Smooth muscle cell (in vitro differentiated cells): Measurements from ENCODE around the gene PREP. TPM values are rescaled to one million over a fixed set of nuclear protein-coding genes. Genes with fewer than 3 reads are reported as not detected.

ENCODE experiments used
- DNase-seq: peaks from one replicate; lab custom pipeline; 2025; ENCODE audit not compliant: unreplicated experiment; lab: John Stamatoyannopoulos, UW
- H2AFZ ChIP-seq: fragments of 200-600 bp; sonication (generic); 2 replicates; pipeline ENCODE4 v1.6.0; 2016; ENCODE audit warnings: antibody characterized with exemption, low read depth, mild to moderate bottlenecking
- H3F3A ChIP-seq: fragments of 200-600 bp; sonication (generic); 2 replicates; pipeline ENCODE4 v1.6.0; 2017; ENCODE audit warnings: antibody characterized with exemption, low read depth
- H3K27ac ChIP-seq: fragments of 200-600 bp; sonication (generic); 2 replicates; pipeline ENCODE4 v1.5.1; 2016; ENCODE audit warnings: low read depth, mild to moderate bottlenecking
- H3K27me3 ChIP-seq: fragments of 200-600 bp; sonication (generic); 2 replicates; pipeline ENCODE4 v1.6.1; 2016; ENCODE audit warnings: low read depth, mild to moderate bottlenecking
- H3K36me3 ChIP-seq: fragments of 200-600 bp; sonication (generic); 2 replicates; pipeline ENCODE4 v1.5.1; 2016; ENCODE audit warnings: low read depth
- H3K4me1 ChIP-seq: fragments of 200-600 bp; sonication (generic); 2 replicates; pipeline ENCODE4 v1.5.1; 2016; ENCODE audit warnings: low read depth
- H3K4me2 ChIP-seq: fragments of 200-600 bp; sonication (generic); 2 replicates; pipeline ENCODE4 v1.6.0; 2016; ENCODE audit warnings: mild to moderate bottlenecking
- H3K4me3 ChIP-seq: fragments of 200-600 bp; sonication (generic); 2 replicates; pipeline ENCODE4 v1.5.1; 2016; ENCODE audit warnings: mild to moderate bottlenecking
- H3K79me2 ChIP-seq: fragments of 200-600 bp; sonication (generic); 2 replicates; pipeline ENCODE4 v1.6.0; 2016; ENCODE audit warnings: low read depth, mild to moderate bottlenecking
- H3K9ac ChIP-seq: fragments of 200-600 bp; sonication (generic); 2 replicates; pipeline ENCODE4 v1.6.0; 2016; ENCODE audit warnings: low read depth
- H3K9me3 ChIP-seq: fragments of 200-600 bp; sonication (generic); replicated peaks from 2 replicates; pipeline ENCODE4 v1.5.1; 2016; ENCODE audit warnings: low read depth
- H4K20me1 ChIP-seq: fragments of 200-600 bp; sonication (generic); 2 replicates; pipeline ENCODE4 v1.6.0; 2016; ENCODE audit warnings: low read depth
- WGBS: methylation state at CpG from one replicate; pipeline ENCODE4 v1.1.7; 2016; ENCODE audit warnings: low lambda C conversion rate; 5-methylcytosine and 5-hydroxymethylcytosine counted together
- polyA plus RNA-seq: library from polyadenylated mRNA; unstranded; fragments of >200 nt; fragmentation: Nextera tagmentation; extraction: Ambion mirVana; gene quantifications from 2 replicates; pipeline ENCODE4 v1.2.1, GENCODE V29; 2016
- total RNA-seq: library from RNA; depleted of rRNA; stranded (reverse); fragments of >200 nt; gene quantifications from 2 replicates; pipeline ENCODE4 v1.2.3, GENCODE V29; 2014
- TF ChIP-seq, protein P1 (sequence below): fragments of 200-600 bp; sonication (generic); IDR thresholded peaks from 2 replicates; pipeline ENCODE4 v1.5.1; 2017; ENCODE audit warnings: borderline replicate concordance, mild to moderate bottlenecking, antibody characterized with exemption; ENCODE audit not compliant: insufficient read depth, poor library complexity, severe bottlenecking

The PREP gene
- total and polyA plus RNA-seq, 2 experiments from 2014 or later: 23.4 to 33.2 TPM

DNA sequence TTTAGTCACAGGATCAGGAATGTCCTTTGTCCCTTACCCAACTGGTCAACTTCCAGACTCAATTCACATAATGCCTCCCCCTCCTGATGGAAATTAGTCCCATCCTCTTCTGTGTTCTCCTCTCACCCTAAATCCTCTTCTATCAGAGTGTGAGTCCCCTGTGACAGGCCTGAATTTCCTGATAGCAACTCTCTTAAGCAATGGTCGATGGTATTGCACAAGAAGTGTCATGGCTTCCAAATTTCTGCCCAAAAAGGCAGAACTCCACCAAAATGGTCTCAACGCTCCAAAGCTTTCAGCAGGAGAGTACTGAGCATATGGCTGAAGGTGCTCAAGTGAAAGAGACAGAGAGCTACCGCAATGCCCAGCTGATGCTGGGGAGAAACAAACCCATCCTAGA lies 2.4 kb downstream of the PREP start:
- Histone ChIP-seq H3K27me3 (no peaks in the 10 kb centered on the region), H4K20me1 (peaks cover 51% of the 10 kb centered on the region), H3K4me2 (peak overlapping the region; percentile 99), H3K79me2 (peaks cover 44% of the 10 kb centered on the region), H3K27ac (no peak overlapping the region), H2AFZ (no peak overlapping the region), H3K4me3 (no peak overlapping the region), H3K9me3 (no peaks in the 10 kb centered on the region), H3K36me3 (no peaks in the 10 kb centered on the region), H3F3A (no peaks in the 10 kb centered on the region), H3K4me1 (peaks cover 21% of the 10 kb centered on the region), H3K9ac (no peak overlapping the region)
- DNase-seq: no peak
- TF ChIP-seq, protein P1, sequence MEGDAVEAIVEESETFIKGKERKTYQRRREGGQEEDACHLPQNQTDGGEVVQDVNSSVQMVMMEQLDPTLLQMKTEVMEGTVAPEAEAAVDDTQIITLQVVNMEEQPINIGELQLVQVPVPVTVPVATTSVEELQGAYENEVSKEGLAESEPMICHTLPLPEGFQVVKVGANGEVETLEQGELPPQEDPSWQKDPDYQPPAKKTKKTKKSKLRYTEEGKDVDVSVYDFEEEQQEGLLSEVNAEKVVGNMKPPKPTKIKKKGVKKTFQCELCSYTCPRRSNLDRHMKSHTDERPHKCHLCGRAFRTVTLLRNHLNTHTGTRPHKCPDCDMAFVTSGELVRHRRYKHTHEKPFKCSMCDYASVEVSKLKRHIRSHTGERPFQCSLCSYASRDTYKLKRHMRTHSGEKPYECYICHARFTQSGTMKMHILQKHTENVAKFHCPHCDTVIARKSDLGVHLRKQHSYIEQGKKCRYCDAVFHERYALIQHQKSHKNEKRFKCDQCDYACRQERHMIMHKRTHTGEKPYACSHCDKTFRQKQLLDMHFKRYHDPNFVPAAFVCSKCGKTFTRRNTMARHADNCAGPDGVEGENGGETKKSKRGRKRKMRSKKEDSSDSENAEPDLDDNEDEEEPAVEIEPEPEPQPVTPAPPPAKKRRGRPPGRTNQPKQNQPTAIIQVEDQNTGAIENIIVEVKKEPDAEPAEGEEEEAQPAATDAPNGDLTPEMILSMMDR: no peak
- 90% methylated on average over 3 of the region's 3 CpGs for WGBS

DNA sequence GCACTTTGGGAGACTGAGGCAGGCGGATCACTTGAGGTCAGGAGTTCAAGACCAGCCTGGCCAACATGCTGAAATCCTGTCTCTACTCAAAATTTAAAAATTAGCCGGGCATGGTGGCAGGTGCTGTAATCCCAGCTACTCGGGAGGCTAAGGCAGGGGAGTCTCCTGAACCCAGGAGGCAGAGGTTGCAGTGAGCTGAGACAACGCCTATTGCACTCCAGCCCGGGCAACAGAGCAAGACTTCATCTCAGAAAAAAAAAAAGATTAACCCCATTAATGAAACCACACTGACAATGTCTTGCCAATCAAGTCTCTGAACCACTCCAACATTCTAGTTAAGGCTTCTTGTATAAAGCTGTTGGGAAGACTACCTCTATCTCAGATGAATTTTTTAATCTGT lies 4.0 kb downstream of the PREP start:
- Histone ChIP-seq H3K4me1 (peaks cover 21% of the 10 kb centered on the region), H4K20me1 (peaks cover 51% of the 10 kb centered on the region), H3K36me3 (no peaks in the 10 kb centered on the region), H3K9me3 (no peaks in the 10 kb centered on the region), H3K79me2 (peaks cover 44% of the 10 kb centered on the region), H3K4me3 (no peak overlapping the region), H3F3A (no peaks in the 10 kb centered on the region), H3K9ac (no peak overlapping the region), H2AFZ (no peak overlapping the region), H3K27ac (no peak overlapping the region), H3K27me3 (no peaks in the 10 kb centered on the region), H3K4me2 (no peak overlapping the region)
- DNase-seq: no peak
- 96% methylated on average over 5 of the region's 5 CpGs for WGBS
- TF ChIP-seq, protein P1: no peak

DNA sequence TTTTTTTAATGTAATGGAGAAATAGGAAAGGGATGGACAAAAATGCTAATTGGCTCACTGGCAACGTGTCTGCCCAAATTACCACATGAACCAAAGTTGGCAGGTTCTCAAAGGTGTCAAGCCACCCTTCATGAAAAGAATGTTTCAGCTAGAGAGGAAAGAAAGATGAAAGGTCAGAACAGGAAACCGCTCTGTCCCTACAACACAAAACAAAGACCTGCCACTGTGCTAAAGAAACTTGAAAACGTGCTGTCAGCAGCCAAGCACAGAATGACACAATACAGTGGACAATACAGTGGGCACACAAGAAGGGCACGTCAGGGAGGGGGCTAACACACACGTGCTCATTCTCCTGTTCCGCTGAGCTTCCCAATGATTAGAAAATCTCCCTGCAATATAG lies 4.9 kb downstream of the PREP start:
- Histone ChIP-seq H3F3A (no peaks in the 10 kb centered on the region), H4K20me1 (peaks cover 51% of the 10 kb centered on the region), H3K4me1 (peaks cover 17% of the 10 kb centered on the region), H3K79me2 (peaks cover 44% of the 10 kb centered on the region), H3K27me3 (no peaks in the 10 kb centered on the region), H3K27ac (no peak overlapping the region), H3K4me2 (no peak overlapping the region), H3K9me3 (no peaks in the 10 kb centered on the region), H2AFZ (no peak overlapping the region), H3K36me3 (no peaks in the 10 kb centered on the region), H3K4me3 (no peak overlapping the region), H3K9ac (no peak overlapping the region)
- WGBS: 69% methylated on average over 6 of the region's 6 CpGs
- DNase-seq: no peak
- TF ChIP-seq, protein P1: no peak

DNA sequence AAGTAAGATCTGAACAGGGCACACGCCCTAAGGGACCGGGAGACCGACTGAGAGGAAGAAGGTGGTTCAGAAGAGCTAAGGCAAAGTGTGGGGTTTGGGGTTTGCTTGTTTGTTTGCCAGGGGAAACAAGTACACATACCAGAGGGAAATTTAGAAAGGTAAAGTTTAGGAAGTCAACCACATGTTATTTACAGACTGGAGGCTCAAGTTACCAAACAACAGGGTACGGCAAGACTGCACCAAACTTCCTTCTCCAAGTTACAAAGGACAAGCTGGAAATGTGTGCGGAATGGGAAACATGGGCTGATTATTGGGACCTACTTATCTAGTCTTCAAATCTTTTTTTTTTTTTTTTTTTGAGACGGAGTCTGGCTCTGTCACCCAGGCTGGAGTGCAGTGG lies 11.2 kb downstream of the PREP start:
- Histone ChIP-seq H3K27ac (no peak overlapping the region), H3F3A (no peaks in the 10 kb centered on the region), H4K20me1 (peaks cover 25% of the 10 kb centered on the region), H3K9ac (no peak overlapping the region), H3K79me2 (peaks cover 11% of the 10 kb centered on the region), H3K4me2 (no peak overlapping the region), H3K4me1 (peaks cover 4% of the 10 kb centered on the region), H3K4me3 (no peak overlapping the region), H3K27me3 (no peaks in the 10 kb centered on the region), H2AFZ (no peak overlapping the region), H3K9me3 (no peaks in the 10 kb centered on the region), H3K36me3 (no peaks in the 10 kb centered on the region)
- WGBS: 96% methylated on average over 6 of the region's 6 CpGs
- no peak for DNase-seq
- TF ChIP-seq, protein P1: no peak
